Activated CD8-positive, alpha-beta memory T cell treated with anti-CD3 and anti-CD28 coated beads for 4 hours (primary cell): Measurements from ENCODE around the gene CDRT15L2.
"Not testable (repeated sequence)": the region's sequence is repeated elsewhere in the genome, so short reads cannot be mapped to it uniquely, and the experiment has no call there.

ENCODE experiments used
- DNase-seq, 2 donors: peaks; one replicate each; pipeline ENCODE4 v3.0.0-alpha.2; 2020; ENCODE audit warnings: low read depth in 2 of 2

The CDRT15L2 gene

DNA sequence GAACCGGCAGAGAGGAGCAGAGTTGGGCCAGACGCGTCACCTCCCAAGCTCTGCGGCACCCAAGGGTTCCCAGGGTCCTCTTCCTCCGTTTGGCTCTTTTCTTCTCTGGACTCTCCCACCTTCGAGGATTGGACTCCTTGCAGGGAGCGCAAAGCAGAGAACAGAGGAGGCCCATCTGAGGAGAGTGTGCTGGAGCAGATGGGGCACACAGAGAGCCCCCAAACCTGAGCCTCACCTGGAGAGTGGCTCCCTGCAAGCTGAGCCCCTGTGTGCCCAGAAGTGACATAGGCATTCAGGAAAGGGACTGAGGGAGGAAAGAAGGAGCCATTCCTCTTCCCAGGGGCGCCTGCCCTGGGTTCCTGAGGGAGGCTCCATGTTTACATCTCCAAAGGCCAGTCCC, 6.3 kb upstream of the CDRT15L2 start:
- DNase-seq, result not testable (repeated sequence)

DNA sequence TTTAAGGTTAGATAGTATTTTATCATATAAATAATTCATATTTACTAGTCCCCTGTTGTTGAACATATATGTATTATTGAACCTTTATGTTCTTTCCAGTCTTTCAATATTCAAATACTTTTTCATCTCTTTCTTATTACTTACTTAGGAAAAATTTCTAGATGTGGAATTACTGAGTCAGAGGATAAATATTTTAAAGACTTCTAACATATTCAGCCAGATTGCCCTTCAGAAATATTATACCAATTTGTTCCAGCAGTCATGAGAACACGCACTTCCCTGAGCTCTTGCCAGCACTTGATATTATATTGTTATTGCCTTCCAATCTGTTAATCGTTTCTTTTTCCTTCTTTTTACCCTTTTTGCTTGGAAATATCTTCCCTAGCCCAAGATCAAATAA, 4.5 kb upstream of the CDRT15L2 start:
- not testable (repeated sequence) for DNase-seq

DNA sequence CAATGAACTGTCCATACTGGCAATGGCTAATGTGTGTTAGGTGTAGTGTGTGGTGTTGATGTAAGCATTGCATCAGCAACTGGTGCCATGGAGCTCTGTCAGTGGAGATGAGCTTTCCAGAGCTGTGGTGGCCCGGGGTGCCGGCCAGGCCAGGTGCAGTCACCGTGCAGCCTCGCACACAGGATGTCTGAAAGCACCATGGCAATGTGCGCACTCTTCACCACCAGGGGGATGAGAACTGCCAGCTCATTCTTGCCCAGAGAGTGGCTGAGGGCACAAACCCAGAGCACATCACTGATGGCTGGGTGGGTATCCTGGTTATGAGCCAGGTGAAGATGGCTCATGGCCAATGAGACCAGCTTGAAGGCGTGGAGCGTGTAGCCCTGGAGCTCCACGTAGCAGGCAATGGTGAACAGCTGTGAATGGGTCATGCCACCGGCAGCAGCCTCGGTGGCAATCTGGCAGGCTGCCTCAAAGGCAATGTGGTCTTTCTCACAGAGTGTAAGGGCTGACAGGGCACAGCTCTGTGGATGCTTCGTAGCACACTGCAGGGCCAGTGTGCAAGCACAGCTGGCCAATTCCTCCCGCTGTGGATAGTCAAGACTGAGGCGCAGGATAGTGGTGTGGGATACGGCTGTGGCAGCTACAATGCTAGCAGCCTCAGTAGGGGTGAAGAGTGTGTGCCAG, 4.5 kb downstream of the CDRT15L2 start:
- DNase-seq, result not testable (repeated sequence)

DNA sequence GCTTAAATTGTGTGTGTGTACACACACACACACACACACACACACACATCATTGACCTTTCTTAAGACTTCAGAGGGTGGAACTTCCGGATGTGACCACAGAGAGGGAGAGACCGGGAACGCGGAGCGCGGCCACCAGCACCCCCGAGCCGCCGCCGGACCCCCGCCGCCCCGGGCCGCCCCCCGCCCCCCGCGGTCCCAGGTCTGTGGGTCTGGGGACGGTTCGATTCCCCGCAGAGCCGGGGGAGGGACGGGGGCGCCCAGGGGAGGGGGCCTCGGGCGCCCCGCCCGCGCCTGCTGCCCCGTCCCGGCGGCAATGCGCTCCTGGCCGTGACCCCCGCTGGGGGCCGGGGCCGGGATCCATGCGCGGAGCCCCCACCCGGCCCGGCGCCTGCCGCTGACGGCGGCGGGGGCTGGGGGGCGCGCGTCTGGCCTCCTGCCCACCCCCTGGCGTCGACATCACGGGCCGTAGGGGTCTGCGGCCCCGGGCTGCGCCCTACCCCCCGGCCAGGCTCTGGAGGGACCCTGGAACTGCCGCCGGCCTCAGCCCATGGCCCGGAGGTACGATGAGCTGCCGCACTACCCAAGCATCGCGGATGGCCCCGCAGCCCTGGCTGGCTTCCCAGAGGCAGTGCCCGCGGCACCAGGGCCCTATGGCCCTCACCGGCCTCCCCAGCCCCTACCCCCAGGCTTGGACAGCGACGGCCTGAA, 9.4 kb downstream of the CDRT15L2 start:
- not testable (repeated sequence) for DNase-seq

DNA sequence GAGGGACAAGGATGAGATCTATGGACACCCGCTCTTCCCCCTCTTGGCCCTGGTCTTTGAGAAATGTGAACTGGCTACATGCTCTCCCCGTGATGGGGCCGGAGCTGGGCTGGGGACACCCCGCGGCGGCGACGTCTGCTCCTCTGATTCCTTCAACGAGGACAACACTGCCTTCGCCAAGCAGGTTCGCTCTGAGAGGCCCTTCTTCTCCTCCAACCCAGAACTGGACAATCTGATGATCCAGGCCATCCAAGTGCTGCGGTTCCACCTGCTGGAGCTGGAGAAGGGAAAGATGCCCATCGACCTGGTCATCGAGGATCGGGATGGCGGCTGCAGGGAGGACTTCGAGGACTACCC, 9.9 kb downstream of the CDRT15L2 start:
- not testable (repeated sequence) for DNase-seq

DNA sequence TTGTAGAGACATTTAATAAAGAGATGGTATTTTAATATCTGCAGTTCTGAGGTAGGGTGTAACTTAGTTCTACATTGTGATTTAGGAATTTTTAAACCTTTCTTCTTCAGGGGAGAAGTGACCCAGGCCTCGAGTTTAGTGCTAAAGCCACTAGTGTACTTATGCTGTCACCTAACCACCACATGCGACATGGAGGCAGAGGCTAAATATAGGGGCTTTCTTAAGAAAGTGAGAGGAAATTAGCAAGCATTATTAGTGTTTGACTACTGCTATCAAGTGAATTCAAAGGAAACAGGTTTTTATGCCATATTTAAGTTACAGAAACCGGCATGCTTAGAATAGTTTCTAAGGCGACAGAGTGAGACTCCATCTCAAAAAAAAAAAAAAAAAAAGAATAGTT, 11.5 kb downstream of the CDRT15L2 start:
- not testable (repeated sequence) for DNase-seq

DNA sequence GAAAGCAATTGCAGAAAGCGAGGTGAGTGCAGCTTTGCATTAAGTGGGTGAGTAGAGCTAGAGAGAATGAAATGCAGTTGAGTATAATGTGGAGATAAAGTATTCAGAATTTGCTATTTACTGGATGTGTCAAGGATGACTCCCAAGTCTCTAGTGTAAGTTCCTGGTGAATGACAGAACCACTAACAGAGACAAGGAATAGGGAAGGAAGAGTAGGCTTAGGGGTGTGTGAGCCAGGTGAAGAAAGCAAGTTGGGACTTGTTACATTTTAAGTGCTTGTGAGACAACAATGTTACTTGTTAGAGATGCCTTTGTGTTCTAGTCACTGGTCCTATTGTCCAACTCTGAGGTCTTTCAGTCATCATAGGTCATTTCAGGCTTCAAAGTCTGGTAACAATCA, 26.0 kb downstream of the CDRT15L2 start:
- DNase-seq, result not testable (repeated sequence)

DNA sequence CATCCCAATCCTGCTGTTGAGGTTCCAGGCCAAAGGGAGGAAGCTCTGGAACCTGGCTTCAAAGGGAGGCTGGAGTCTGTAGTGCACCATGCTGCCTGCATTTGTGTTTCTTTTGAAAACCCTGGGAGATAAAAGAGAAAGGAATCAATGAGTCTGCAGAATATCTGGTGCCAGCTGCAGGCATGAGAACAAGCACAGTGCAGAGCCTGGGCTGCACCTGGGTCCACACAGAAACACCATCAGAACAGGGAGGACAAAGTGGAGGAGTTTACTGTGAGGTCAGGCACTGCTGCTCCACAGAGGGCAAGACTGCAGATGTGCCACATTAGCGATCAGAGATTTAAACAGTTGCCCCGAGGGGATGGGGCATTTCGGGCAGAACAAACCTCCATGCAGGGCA, 30.0 kb downstream of the CDRT15L2 start:
- not testable (repeated sequence) for DNase-seq

DNA sequence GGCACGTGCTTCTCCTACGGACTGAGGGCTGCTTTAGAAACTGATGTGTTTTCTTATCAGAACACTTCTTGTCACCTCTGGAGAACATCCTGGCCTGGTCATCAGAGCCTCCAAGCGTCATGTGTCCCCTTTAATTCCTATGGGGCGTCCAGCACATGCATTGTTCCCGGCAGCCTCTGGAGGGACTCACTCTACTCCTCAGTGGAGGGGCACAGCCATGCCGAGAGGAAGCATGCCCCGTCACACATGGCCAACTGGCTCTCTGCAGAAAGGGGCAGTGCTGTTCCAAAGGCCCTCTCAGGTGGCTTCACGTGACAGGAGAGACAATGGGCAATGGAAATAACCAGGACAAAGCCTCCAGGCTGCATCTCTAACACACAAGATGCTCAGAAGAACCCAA, 31.8 kb downstream of the CDRT15L2 start:
- DNase-seq, result no peak

DNA sequence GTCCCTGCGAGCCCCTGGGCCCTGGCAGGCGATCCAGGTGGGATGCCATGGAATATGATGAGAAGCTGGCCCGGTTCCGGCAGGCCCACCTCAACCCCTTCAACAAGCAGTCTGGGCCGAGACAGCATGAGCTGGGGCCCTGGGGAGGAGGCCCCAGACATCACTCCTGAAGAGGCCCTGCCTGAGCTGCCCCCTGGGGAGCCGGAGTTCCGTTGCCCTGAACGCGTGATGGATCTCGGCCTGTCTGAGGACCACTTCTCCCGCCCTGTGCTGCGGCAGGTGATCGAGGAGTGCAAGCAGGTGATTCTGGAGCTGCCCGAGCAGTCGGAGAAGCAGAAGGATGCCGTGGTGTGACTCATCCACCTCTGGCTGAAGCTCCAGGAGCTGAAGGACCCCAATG, 33.1 kb downstream of the CDRT15L2 start:
- no peak for DNase-seq

DNA sequence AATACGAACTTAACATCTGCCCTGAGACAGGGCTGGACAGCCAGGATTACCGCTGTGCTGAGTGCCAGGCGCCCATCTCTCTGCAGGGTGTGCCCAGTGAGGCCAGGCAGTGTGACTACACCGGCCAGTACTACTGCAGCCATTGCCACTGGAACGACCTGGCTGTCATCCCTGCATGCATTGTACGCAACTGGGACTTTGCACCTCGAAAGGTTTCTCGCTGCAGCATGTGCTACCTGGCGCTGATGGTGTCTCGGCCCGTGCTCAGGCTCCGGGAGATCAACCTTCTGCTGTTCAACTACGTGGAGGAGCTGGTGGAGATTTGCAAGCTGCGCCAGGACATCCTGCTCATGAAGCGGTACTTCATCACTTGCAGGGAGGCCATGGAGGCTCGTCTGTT, 33.7 kb downstream of the CDRT15L2 start:
- DNase-seq, result no peak

DNA sequence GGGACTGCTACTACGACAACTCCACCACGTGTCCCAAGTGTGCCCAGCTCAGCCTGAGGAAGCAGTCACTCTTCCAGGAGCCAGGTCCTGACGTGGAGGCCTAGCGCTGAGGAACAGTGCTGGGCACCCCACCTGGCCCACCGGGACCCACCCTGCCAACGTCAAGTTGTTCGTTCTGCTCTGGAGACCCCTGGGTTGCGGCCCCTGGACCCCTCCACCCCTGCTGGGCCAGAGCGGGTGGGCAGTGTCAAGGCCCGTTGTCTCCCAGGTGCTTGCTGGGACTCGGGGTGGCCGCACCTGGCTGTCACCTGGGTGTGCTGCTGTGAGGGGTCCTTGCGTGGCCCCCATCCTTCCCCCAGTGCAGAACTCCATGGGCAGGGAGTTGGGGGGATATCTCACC, 34.4 kb downstream of the CDRT15L2 start:
- DNase-seq, result no peak

DNA sequence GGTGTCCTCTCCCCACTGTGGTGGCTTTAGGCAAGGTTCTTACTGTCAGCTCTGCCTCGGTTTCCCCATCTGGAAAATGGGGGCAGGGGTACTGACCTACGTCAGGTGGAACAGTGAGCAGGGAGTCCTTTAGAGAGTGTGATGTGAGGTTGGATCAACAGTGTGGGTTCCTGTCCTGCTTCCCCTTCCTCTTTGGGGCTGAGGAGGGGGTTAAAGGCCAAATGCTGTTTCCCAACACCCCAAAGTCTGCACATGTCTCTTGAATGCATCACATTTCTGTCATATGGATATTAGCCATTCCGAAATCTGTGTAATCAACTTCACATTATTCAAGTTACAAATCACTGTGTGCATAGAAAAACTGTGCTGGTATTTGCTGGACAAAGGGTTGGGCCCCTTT, 35.9 kb downstream of the CDRT15L2 start:
- not testable (repeated sequence) for DNase-seq
